Activated CD8-positive, alpha-beta memory T cell treated with anti-CD3 and anti-CD28 coated beads, Interleukin-2, amount 50 U/mL, for 1 hour (primary cell): ENCODE measurements around the gene AKAP11.

Source experiments
- DNase-seq: peaks from one replicate; pipeline ENCODE4 v3.0.0-alpha.2; 2020; ENCODE audit errors: extremely low read depth

Gene AKAP11

GRCh38 chr13:42275098-42275471 is 3.1 kb downstream of the AKAP11 start:
- no peak for DNase-seq

- DNase-seq, result no peak
Observed at GRCh38 chr13:42275506-42275905, 3.6 kb downstream of the AKAP11 start.

GRCh38 chr13:42276683-42277082 is 4.7 kb downstream of the AKAP11 start:
- DNase-seq, result no peak

- no peak for DNase-seq
Observed at GRCh38 chr13:42277618-42278276, 5.8 kb downstream of the AKAP11 start.

DNA sequence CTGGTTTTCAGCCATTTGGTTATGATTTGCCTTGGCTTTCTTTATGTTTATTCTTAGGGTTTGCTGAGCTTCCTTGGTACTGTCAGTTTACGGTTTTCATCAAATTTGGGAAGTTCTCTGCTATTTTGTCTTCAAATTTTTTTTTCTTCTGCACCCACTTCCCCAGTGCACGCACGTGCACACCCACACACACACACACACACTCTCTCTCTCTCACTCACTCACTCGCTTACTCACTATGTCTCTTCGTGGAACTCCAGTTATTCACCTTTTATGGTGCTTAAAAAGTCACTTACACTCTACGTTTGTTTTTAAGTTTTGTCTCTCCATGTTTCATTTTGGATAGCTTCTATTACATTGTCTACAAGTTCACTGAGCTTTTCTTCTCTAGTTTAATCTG is 7.1 kb downstream of the AKAP11 start:
- DNase-seq, result no peak

DNA sequence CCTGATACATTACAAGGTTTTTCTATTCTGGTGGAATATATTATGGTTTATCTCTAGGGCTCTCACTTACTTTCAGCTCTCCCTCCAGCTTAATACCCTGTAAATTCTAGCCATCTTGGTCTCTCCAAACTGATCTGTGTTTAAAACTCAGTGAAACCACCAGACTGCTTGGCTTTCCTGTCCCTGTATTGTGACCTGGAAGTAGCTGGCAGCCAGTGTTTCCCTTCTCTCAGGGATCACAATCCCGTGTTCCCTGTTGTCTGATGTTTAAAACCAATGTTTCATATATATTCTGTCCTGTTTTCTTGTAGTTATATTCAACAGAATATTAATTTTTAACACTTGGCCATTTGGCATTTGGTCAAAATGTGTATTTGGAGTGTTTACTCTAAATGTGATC is 8.0 kb downstream of the AKAP11 start:
- no peak for DNase-seq

DNA sequence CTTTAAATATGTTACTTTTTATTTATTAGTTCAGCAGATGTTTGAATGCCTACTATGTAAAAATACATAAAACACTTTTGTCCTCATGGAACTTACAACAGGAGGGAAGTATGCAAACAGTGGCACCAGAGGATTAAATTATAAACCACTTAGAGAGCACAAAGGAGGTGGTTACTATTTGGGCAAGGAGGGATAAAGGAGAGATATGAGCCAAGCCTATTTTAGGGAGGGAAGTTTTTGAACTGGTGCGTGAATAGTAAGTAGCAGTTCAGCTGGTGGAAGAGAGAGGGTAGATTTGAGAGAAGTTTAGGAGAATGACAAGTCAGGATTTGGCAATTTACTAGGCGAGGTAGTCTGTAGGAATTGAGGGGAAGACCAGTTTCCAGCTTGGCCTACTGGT is 8.6 kb downstream of the AKAP11 start:
- no peak for DNase-seq

DNA sequence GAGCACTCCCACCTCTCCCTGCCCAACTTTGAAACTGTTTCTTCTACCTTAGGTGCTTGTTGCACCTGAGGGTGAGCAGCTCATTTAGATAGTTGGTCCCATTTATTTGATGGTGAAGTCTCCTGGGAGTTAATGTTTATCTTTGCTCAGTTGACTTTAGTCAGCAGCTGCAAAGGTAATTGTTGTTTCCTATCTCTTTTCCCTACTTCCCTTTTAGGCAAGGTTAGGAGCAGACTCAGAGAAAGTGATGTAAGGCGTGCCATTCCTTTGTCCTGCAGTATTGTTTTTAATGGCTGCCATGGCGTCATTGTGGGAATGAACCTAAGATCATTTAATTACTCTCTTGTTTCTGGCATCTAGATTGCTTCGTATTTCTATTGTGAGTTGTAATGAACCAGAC is 11.6 kb downstream of the AKAP11 start:
- DNase-seq, result no peak

- no peak for DNase-seq
Observed at GRCh38 chr13:42284068-42284467, 12.1 kb downstream of the AKAP11 start.

- DNase-seq, result no peak
Observed at GRCh38 chr13:42298392-42298791, 26.4 kb downstream of the AKAP11 start.

- DNase-seq, result no peak
Observed at GRCh38 chr13:42305503-42305902, 33.6 kb downstream of the AKAP11 start.

DNA sequence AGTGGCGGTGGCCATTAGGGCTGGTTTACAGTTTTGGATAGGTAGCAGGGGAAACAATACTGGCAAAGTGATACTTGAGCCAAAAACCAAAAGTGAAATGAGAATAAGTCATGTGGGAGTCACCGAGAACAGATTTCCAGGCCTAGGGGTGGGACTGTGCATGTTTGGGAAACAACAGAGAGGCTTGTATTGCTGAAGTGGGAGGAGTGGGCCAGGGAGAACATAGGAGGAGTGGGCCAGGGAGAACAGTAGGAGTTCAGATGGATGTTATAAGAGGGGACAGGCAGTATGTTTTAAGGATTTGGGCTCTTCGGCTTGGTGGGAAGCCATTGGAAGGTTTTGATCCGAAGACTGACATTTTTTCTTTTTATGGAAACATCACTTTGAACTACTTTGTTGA is 35.5 kb downstream of the AKAP11 start:
- no peak for DNase-seq

DNA sequence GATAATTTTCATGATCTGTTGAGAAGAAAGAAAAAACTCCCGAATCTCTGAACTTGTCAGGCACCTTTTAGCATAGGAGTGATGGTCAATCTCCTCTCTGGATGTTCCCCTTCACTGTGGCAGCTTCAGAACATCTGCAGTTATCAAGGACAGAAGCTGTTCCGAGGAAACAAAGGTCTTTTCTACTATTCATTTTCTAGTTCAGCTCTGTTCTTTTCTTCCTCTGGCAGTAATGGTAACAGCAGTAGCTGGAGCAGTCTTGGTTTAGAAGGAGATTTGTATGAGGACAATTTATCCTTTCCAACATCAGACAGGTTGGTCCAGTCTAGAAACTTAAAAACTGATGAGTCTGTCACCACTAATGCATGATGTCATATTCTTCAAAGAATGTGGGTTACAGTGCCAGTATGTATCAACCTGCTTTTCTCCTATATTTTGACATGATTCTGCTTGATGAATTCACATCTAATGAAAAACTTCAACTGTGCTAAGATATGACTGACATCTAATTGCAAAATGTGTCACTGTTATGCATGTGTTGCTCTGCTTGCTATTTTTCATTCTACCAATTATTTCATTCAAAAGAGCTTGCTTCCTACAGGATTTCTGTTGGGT is 41.0 kb downstream of the AKAP11 start:
- DNase-seq, result no peak

DNA sequence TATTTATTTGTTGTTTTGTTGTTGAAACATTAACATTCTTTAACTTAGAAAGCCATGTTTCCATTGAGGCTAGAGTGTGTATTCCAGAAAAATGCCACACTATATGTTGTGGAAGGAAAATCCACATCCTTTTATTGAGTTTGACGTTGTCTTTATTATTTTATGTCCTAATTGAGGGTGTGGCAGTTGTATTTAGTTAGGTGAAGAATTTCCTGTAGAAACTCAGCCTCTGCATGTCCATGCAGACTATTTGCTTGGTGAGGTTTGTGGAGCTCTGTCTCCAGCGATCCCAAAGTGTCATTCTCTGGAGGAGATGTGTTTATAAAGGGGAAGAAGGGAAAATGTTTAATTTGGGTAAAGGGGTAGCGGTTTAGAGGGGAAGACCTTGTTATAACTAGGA is 46.6 kb downstream of the AKAP11 start:
- DNase-seq, result no peak

DNA sequence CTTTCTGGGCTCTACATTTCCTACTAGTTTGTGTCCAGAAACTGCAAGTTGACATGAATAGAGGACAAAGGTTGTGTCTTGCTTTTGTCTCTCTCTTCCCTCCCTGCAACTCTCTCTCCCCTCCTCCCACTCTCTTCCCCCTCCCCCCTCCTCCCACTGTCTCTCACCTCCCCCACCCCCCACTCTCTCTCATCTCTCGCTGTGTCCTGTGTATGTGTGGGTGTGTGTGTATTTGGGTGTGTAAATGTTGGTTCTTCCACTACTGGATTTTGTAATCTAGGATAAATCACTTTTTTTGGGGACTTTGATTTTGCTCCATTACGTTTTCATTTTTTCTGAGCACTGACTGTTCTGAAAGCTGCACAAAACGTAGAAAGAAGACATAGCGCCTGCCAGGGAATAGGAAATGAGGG is 48.4 kb downstream of the AKAP11 start:
- no peak for DNase-seq

- DNase-seq, result no peak
Observed at GRCh38 chr13:42322806-42323205, 50.9 kb downstream of the AKAP11 start.

DNA sequence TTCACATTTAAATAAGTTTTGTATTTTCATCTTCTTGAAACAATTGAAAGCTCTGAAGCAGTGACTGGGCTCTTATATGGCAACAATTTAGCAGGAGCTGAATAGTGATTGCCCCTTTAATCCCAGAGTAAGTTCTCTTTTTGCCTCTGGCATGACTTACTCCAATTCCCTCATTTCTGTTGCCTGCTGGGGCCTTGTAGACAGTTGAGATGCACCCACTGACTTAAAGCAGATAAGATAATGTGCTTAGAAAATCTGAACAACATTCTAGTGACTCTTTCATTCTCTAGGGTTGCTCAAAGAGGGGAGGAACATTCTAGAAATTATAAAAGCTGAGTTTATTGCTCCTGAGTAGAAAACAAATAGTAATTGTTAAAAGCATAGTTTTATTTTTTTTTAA is 52.8 kb downstream of the AKAP11 start:
- no peak for DNase-seq

DNA sequence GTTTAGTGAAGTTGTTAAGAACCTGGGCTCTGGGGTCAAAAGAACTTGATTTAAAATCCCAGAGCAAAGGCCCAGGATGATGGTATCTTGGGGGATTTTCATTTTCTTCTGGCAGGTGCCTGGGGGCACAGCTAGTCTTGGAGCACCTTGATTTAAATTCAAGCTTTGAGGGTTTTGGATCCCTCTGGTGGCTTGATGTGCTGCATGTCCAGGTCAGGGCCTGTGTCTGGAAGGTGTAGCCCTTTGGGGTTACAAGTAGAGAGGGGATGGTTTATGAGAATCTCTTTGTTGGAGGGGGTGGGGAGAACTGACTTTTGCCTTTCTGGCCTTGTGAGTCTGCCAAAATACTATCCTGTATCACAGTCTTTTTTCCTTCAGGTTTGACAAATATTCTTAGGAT is 55.8 kb downstream of the AKAP11 start:
- no peak for DNase-seq

GRCh38 chr13:42328672-42329071 is 56.7 kb downstream of the AKAP11 start:
- no peak for DNase-seq

GRCh38 chr13:42329239-42329638 is 57.3 kb downstream of the AKAP11 start:
- no peak for DNase-seq

DNA sequence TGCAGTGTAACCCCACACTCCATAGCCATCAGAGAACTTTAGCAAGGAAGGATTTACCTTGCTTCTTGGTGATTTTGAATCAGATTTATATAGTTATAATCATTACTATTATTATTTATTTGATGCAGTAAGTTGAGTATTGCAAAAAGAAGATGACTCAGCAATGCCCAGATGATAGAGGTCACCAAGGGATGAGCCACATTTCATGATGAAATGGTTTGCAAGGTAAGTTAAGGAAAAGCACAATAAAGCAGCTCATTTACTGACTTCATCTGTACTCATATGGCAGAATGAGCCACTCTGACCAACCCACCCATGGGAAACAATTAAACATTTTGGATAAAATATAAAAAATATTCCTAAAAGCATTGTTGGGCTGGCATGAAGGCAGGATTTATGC is 59.1 kb downstream of the AKAP11 start:
- DNase-seq, result no peak

DNA sequence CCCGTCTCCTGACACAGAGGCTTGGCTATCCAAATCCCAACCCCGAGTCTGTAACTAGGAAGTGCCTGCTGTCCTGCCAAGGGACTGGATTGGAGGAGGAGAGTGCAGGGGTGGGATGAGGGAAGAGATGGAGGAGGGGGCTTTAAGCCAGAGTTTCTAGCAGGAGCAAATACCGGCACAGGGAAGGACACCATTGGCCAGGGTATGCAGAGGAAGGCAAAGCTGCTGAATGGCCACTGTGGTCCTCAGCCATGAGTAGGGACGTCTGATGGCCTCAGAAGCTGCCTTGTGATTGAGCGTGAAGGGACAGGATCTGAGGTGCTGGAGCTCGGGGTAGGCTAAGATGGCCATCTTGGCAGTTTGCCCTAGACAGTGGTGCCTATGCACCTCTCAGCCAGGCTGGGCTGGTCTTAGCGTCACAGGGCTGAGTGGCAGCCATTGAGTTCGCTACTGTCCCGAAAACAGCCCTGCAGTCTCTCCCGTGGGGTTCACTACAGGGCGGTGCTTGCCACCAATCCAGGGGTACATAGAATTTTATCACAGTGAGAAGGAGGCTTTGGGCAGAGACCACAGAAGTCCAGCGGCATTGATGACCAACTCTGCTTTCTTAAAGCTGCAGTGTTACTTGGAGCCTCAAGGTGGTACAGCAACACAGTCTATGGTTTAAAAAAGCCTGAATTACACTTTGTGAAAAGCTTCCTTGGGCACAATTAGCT is 61.8 kb downstream of the AKAP11 start:
- no peak for DNase-seq

DNA sequence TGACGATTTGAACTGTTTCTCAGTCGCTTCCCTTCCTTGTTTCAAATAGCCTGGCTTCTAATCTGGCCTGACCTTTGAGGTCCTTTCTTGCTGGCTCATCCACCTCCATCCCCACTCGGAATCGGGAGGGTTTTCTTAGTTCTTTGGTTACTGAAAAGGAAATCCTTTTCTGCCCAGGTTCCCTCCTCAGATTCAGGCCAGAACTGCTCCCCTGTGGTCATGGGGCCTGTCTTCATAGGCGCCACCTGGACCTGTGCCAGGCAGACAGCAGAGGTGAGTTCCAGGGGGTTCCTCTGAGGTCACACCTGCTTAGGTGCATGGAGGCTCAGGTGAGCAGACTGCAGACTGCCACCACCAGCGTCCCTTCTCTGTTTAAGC is 62.4 kb downstream of the AKAP11 start:
- no peak for DNase-seq
